Uterus (tissue), 2 donors: ENCODE measurements around the gene MRPL54.

Experiments used
- POLR2A ChIP-seq, 2 donors: fragments of 450-650 bp; IDR thresholded peaks; one replicate each; pipeline ENCODE4 v1.6.1; 2016; ENCODE audit warnings: antibody characterized with exemption in 2 of 2, mild to moderate bottlenecking in 1 of 2, moderate library complexity in 1 of 2
- TF ChIP-seq, protein P1 (sequence below), 4 experiments: fragments of 200-600 bp in 2 of 4; fragments of 450-650 bp in 2 of 4; sonication (generic) in 2 of 4; IDR thresholded peaks; one replicate each; pipeline ENCODE4 v1.5.1; 2016 to 2019; ENCODE audit warnings: antibody characterized with exemption in 4 of 4, mild to moderate bottlenecking in 2 of 4, moderate library complexity in 1 of 4

DNA sequence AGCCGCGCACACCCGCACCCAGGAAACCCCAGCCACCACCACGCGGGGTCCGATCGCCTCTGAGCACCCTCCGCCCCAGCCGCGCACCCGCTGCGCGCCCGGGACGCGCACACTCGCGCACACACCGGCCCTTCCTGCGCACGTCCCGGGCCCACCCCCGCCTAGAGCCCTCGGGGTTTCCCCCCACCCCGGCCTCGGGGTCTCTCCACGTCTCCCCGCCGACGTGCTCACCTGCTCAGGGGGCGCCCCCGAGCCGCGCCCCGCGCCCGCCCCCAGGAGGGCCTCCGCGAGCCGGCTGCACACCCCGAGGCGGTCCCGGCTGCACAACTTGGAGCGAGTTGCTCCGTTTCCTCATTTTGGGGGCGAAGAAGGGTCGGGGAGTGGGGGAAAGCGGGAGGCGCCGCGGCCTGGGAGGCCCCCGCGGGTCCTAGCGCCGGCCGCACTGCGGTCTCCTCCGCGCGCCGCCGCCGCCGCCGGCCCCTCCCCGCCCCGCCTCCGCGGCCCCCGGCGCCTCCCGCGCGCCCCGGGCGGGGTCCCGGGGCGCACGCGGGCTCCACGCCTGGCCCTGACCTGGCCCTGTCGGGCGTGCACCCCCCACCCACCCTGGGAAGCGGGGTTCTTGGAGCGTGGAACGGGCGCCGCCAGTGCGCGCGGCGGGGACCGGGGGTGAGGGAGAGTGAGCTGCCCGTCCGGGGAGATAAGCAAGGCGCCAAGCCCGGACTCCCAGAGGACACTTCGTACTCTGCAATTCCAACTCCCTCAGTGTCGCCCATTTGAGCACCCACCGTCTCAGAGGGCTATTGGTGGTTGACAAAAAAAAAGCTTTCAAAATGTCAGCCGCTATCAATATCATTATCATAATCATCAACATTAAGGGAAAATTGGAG lies 23.7 kb downstream of the MRPL54 start, which contains the start of gene MATK:
- TF ChIP-seq, protein P1, sequence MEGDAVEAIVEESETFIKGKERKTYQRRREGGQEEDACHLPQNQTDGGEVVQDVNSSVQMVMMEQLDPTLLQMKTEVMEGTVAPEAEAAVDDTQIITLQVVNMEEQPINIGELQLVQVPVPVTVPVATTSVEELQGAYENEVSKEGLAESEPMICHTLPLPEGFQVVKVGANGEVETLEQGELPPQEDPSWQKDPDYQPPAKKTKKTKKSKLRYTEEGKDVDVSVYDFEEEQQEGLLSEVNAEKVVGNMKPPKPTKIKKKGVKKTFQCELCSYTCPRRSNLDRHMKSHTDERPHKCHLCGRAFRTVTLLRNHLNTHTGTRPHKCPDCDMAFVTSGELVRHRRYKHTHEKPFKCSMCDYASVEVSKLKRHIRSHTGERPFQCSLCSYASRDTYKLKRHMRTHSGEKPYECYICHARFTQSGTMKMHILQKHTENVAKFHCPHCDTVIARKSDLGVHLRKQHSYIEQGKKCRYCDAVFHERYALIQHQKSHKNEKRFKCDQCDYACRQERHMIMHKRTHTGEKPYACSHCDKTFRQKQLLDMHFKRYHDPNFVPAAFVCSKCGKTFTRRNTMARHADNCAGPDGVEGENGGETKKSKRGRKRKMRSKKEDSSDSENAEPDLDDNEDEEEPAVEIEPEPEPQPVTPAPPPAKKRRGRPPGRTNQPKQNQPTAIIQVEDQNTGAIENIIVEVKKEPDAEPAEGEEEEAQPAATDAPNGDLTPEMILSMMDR (IDR thresholded peaks at IDR 0.05) = no peak
- no peak for TF ChIP-seq POLR2A (IDR thresholded peaks at IDR 0.05)
